ENCODE data around the gene MAX. TPM values are rescaled to one million over a fixed set of nuclear protein-coding genes. Genes with fewer than 3 reads are reported as not detected.

MAX gene
- total RNA-seq, 1 experiment from 2014 or later = 21.3 TPM

GRCh38 chr14:65074449-65075150 is 27.7 kb downstream of the MAX start:
- Histone ChIP-seq H3K27ac (no peak overlapping the region), H3K27me3 (replicated peaks) (no peaks in the 10 kb centered on the region), H3K36me3 (peaks cover 28% of the 10 kb centered on the region), H3K4me3 (no peak overlapping the region), H3K9me3 (replicated peaks) (no peaks in the 10 kb centered on the region), H3K4me1 (replicated peaks) (no peaks in the 10 kb centered on the region)
- DNase-seq (ENCODE audit: low read depth in 1 of 2, low spot score in 2 of 2) = no peak

- H3K4me1 ChIP-seq (replicated peaks) = no peaks in the 10 kb centered on the region
- peaks cover 32% of the 10 kb centered on the region for H3K36me3 ChIP-seq
- H3K27me3 ChIP-seq (replicated peaks) = no peaks in the 10 kb centered on the region
- no peak overlapping the region for H3K27ac ChIP-seq
- no peak overlapping the region for H3K4me3 ChIP-seq
- H3K9me3 ChIP-seq (replicated peaks) = no peaks in the 10 kb centered on the region
- no peak for DNase-seq (ENCODE audit: low read depth in 1 of 2, low spot score in 2 of 2)
Observed at GRCh38 chr14:65073605-65074201, 28.6 kb downstream of the MAX start.

GRCh38 chr14:65072937-65073336 is 29.4 kb downstream of the MAX start:
- Histone ChIP-seq H3K9me3 (replicated peaks) (no peaks in the 10 kb centered on the region), H3K4me1 (replicated peaks) (no peaks in the 10 kb centered on the region), H3K4me3 (no peak overlapping the region), H3K36me3 (peaks cover 32% of the 10 kb centered on the region), H3K27ac (no peak overlapping the region), H3K27me3 (replicated peaks) (no peaks in the 10 kb centered on the region)
- DNase-seq (ENCODE audit: low read depth in 1 of 2, low spot score in 2 of 2) = no peak

GRCh38 chr14:65072256-65072655 is 30.1 kb downstream of the MAX start:
- no peak for DNase-seq (ENCODE audit: low read depth in 1 of 2, low spot score in 2 of 2)
- no peaks in the 10 kb centered on the region for H3K4me1 ChIP-seq (replicated peaks)
- no peaks in the 10 kb centered on the region for H3K27me3 ChIP-seq (replicated peaks)
- no peak overlapping the region for H3K4me3 ChIP-seq
- no peaks in the 10 kb centered on the region for H3K9me3 ChIP-seq (replicated peaks)
- peaks cover 25% of the 10 kb centered on the region for H3K36me3 ChIP-seq
- H3K27ac ChIP-seq = no peak overlapping the region

- Histone ChIP-seq H3K27ac (no peak overlapping the region), H3K9me3 (replicated peaks) (no peaks in the 10 kb centered on the region), H3K36me3 (peaks cover 18% of the 10 kb centered on the region), H3K4me3 (no peak overlapping the region), H3K27me3 (replicated peaks) (no peaks in the 10 kb centered on the region), H3K4me1 (replicated peaks) (no peaks in the 10 kb centered on the region)
- no peak for DNase-seq (ENCODE audit: low read depth in 1 of 2, low spot score in 2 of 2)
Observed at GRCh38 chr14:65071544-65071943, 30.8 kb downstream of the MAX start.

- Histone ChIP-seq H3K4me1 (replicated peaks) (no peaks in the 10 kb centered on the region), H3K27me3 (replicated peaks) (no peaks in the 10 kb centered on the region), H3K4me3 (no peak overlapping the region), H3K9me3 (replicated peaks) (no peaks in the 10 kb centered on the region), H3K36me3 (peaks cover 20% of the 10 kb centered on the region), H3K27ac (no peak overlapping the region)
- no peak for DNase-seq (ENCODE audit: low read depth in 1 of 2, low spot score in 2 of 2)
Observed at GRCh38 chr14:65070471-65070976, 31.8 kb downstream of the MAX start.

- no peak for DNase-seq (ENCODE audit: low read depth in 1 of 2, low spot score in 2 of 2)
- no peaks in the 10 kb centered on the region for H3K27me3 ChIP-seq (replicated peaks)
- H3K27ac ChIP-seq = no peak overlapping the region
- H3K4me3 ChIP-seq = no peak overlapping the region
- no peaks in the 10 kb centered on the region for H3K9me3 ChIP-seq (replicated peaks)
- no peaks in the 10 kb centered on the region for H3K4me1 ChIP-seq (replicated peaks)
- H3K36me3 ChIP-seq = peaks cover 19% of the 10 kb centered on the region
Observed at GRCh38 chr14:65069874-65070413, 32.4 kb downstream of the MAX start.

GRCh38 chr14:65065719-65066118 is 36.6 kb downstream of the MAX start:
- no peak for DNase-seq (ENCODE audit: low read depth in 1 of 2, low spot score in 2 of 2)
- H3K9me3 ChIP-seq (replicated peaks) = no peaks in the 10 kb centered on the region

GRCh38 chr14:65062096-65063075 is 39.9 kb downstream of the MAX start:
- peaks cover 3% of the 10 kb centered on the region for H3K4me1 ChIP-seq (replicated peaks)
- H3K36me3 ChIP-seq = peaks cover 36% of the 10 kb centered on the region
- DNase-seq (ENCODE audit: low read depth in 1 of 2, low spot score in 2 of 2) = no peak
- H3K4me3 ChIP-seq = no peak overlapping the region
- no peaks in the 10 kb centered on the region for H3K9me3 ChIP-seq (replicated peaks)
- H3K27ac ChIP-seq = no peak overlapping the region
- no peaks in the 10 kb centered on the region for H3K27me3 ChIP-seq (replicated peaks)

More at GRCh38 chr14:65065719-65066118, 36.6 kb downstream of the MAX start:
- Histone ChIP-seq H3K4me1 (replicated peaks) (peaks cover 3% of the 10 kb centered on the region), H3K36me3 (peaks cover 39% of the 10 kb centered on the region), H3K4me3 (no peak overlapping the region), H3K27me3 (replicated peaks) (no peaks in the 10 kb centered on the region), H3K27ac (no peak overlapping the region)

- peaks cover 13% of the 10 kb centered on the region for H3K36me3 ChIP-seq
- no peaks in the 10 kb centered on the region for H3K27me3 ChIP-seq (replicated peaks)
- H3K27ac ChIP-seq = no peak overlapping the region
- H3K4me3 ChIP-seq = no peak overlapping the region
- DNase-seq (ENCODE audit: low read depth in 1 of 2, low spot score in 2 of 2) = no peak
- no peaks in the 10 kb centered on the region for H3K9me3 ChIP-seq (replicated peaks)
- peaks cover 3% of the 10 kb centered on the region for H3K4me1 ChIP-seq (replicated peaks)
Observed at GRCh38 chr14:65057695-65058094, 44.6 kb downstream of the MAX start.

- no peaks in the 10 kb centered on the region for H3K4me1 ChIP-seq (replicated peaks)
- DNase-seq (ENCODE audit: low read depth in 1 of 2, low spot score in 2 of 2) = no peak
- no peaks in the 10 kb centered on the region for H3K27me3 ChIP-seq (replicated peaks)
- H3K27ac ChIP-seq = no peak overlapping the region
- no peak overlapping the region for H3K4me3 ChIP-seq
- H3K9me3 ChIP-seq (replicated peaks) = no peaks in the 10 kb centered on the region
- H3K36me3 ChIP-seq = no peaks in the 10 kb centered on the region; the same call in 1 of the 2 replicates
Observed at GRCh38 chr14:65054471-65055085, 47.7 kb downstream of the MAX start.

GRCh38 chr14:65053466-65053865 is 48.9 kb downstream of the MAX start:
- Histone ChIP-seq H3K27ac (no peak overlapping the region), H3K4me1 (replicated peaks) (no peaks in the 10 kb centered on the region), H3K9me3 (replicated peaks) (no peaks in the 10 kb centered on the region), H3K4me3 (no peak overlapping the region), H3K27me3 (replicated peaks) (no peaks in the 10 kb centered on the region), H3K36me3 (no peaks in the 10 kb centered on the region; the same call in 1 of the 2 replicates)
- no peak for DNase-seq (ENCODE audit: low read depth in 1 of 2, low spot score in 2 of 2)

GRCh38 chr14:65052832-65053231 is 49.5 kb downstream of the MAX start:
- Histone ChIP-seq H3K27me3 (replicated peaks) (no peaks in the 10 kb centered on the region), H3K4me1 (replicated peaks) (no peaks in the 10 kb centered on the region), H3K4me3 (no peak overlapping the region), H3K36me3 (no peaks in the 10 kb centered on the region; the same call in 1 of the 2 replicates), H3K27ac (no peak overlapping the region), H3K9me3 (replicated peaks) (no peaks in the 10 kb centered on the region)
- DNase-seq (ENCODE audit: low read depth in 1 of 2, low spot score in 2 of 2) = no peak
